ENCODE results near the gene ERGIC1.

The ERGIC1 gene

DNA sequence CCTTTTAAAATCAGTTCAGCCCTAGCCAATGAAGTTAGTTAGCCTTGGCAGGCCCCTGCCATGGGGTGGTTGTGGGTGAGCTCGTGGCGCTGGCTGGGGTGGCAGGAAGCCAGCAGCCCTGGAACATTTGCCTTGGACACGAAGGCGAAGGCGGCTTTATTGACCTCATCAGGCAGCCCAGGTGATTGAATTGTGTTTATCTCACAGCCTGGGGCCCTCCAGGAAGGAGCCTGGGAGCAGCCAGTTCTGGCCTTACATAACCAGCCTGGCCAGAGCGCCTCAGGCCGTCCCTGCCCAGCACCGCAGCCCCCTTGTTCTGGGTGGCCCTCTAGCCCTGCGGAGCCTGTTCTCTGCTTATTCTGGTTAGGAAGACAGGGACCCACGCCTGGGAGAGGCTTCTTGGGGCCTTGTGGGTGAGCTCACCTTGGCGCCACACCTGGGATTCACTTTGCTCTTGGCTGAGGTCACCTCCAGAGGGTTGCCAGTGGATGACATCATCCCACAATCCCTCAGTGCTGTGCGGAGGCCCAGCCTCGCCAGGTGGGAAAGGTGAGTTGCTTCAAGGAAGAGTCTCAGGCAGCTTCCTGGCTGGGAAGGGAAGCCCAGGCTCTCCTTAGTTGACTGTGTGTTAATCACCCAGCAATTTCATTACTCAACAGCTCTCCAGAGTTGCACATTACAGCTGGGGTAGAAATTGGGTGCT, 70.7 kb downstream of the ERGIC1 start:
- Histone ChIP-seq H3K4me2 (ENCODE audit: low read depth, low read length) (no peak overlapping the region), H3K4me3 (ENCODE audit: low read length) (no peak overlapping the region), H3F3A (ENCODE audit: insufficient read depth, low read length) (no peaks in the 10 kb centered on the region), H4K20me1 (ENCODE audit: insufficient read depth, low read length) (no peaks in the 10 kb centered on the region; the same call in 1 of the 2 replicates), H2AFZ (ENCODE audit: low read length) (no peak overlapping the region), H3K27ac (ENCODE audit: low read length) (no peak overlapping the region), H3K27me3 (replicated peaks; ENCODE audit: insufficient read depth, low read length) (no peaks in the 10 kb centered on the region), H3K36me3 (replicated peaks; ENCODE audit: insufficient read depth, low read length) (no peaks in the 10 kb centered on the region), H3K79me2 (ENCODE audit: low read length) (peaks cover 38% of the 10 kb centered on the region), H3K4me1 (ENCODE audit: low read length) (no peaks in the 10 kb centered on the region), H3K9me3 (replicated peaks; ENCODE audit: insufficient read depth, low read length) (no peaks in the 10 kb centered on the region), H3K9me2 (replicated peaks; ENCODE audit: insufficient read depth, low read length) (no peaks in the 10 kb centered on the region), H3K9ac (ENCODE audit: low read length) (no peak overlapping the region)
- no peak for DNase-seq
- TF ChIP-seq EZH2 (optimal IDR thresholded peaks at IDR 0.05; ENCODE audit: low read depth, low read length) (no peak), EZH2phosphoT487 (IDR thresholded peaks at IDR 0.05; ENCODE audit: low read length) (no peak)
- TF ChIP-seq, protein P1, sequence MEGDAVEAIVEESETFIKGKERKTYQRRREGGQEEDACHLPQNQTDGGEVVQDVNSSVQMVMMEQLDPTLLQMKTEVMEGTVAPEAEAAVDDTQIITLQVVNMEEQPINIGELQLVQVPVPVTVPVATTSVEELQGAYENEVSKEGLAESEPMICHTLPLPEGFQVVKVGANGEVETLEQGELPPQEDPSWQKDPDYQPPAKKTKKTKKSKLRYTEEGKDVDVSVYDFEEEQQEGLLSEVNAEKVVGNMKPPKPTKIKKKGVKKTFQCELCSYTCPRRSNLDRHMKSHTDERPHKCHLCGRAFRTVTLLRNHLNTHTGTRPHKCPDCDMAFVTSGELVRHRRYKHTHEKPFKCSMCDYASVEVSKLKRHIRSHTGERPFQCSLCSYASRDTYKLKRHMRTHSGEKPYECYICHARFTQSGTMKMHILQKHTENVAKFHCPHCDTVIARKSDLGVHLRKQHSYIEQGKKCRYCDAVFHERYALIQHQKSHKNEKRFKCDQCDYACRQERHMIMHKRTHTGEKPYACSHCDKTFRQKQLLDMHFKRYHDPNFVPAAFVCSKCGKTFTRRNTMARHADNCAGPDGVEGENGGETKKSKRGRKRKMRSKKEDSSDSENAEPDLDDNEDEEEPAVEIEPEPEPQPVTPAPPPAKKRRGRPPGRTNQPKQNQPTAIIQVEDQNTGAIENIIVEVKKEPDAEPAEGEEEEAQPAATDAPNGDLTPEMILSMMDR (IDR thresholded peaks at IDR 0.05; ENCODE audit: low read length): no peak

DNA sequence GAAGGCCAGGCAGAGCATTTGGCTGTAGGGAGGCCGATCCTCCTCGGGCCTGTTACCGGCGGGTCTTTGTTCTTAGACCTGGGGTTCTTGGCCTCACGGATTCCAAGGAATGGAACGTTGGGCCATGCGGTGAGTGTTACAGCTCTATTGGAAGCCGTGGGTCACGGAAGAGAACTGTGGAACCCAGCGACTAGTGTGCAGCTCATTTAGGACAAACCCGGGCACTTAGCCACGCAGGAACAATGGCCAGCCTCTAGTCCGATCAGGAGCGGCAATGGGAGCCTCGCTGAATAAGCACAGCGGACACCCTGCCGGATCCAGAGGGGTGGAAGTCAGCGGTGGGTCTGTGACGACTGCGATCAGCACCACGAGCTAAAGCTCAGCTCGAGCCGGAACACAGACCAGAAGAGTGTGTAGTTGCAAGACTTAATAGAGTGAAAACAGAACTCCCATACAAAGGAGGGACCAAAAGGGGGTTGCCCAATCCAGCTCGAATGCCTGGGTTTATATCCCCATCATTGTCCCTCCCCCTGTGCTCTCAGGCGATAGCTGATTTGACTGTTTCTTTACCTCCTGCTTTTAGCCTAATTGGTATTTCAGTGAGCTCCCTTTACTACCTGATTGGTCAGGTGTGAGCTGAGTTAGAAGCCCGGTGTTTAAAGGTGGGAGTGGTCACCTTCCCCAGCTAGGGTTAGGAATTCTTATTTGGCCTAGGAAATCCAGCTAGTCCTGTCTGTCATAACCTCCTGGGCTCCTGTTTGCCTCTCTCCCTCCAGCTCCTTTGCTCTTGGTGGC, 71.5 kb downstream of the ERGIC1 start:
- Histone ChIP-seq H3K9me2 (replicated peaks; ENCODE audit: insufficient read depth, low read length) (no peaks in the 10 kb centered on the region), H3K79me2 (ENCODE audit: low read length) (peaks cover 39% of the 10 kb centered on the region), H3K4me2 (ENCODE audit: low read depth, low read length) (no peak overlapping the region), H3K27ac (ENCODE audit: low read length) (no peak overlapping the region), H3K9ac (ENCODE audit: low read length) (no peak overlapping the region), H3K4me3 (ENCODE audit: low read length) (no peak overlapping the region), H3F3A (ENCODE audit: insufficient read depth, low read length) (no peaks in the 10 kb centered on the region), H2AFZ (ENCODE audit: low read length) (no peak overlapping the region), H3K27me3 (replicated peaks; ENCODE audit: insufficient read depth, low read length) (no peaks in the 10 kb centered on the region), H4K20me1 (ENCODE audit: insufficient read depth, low read length) (no peaks in the 10 kb centered on the region; the same call in 1 of the 2 replicates), H3K4me1 (ENCODE audit: low read length) (no peaks in the 10 kb centered on the region), H3K36me3 (replicated peaks; ENCODE audit: insufficient read depth, low read length) (no peaks in the 10 kb centered on the region), H3K9me3 (replicated peaks; ENCODE audit: insufficient read depth, low read length) (no peaks in the 10 kb centered on the region)
- no peak for DNase-seq
- TF ChIP-seq, protein P1 (IDR thresholded peaks at IDR 0.05; ENCODE audit: low read length): no peak

DNA sequence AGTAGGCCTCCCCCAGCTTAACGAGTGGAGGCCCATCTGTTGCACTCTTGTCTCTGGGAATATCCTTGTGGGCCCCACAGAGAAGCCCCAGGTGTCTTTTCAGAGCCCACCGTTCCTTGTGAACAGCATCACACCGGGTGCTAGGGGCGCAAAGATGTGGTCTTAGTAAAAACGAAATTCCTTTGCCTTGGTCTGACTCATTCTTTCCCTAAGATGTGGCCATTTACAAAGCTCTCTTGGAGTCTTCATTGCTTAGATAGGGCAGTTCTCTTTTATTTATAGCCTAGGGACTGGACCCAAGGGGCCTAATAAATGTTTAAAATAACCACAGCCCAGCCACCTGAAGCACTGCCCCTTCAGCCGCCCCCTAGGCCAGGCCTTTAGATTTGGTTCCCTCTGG, 72.4 kb downstream of the ERGIC1 start:
- H3K9me2 ChIP-seq (replicated peaks; ENCODE audit: insufficient read depth, low read length): no peaks in the 10 kb centered on the region
- DNase-seq: no peak

More for the DNA sequence above, 72.4 kb downstream of the ERGIC1 start:
- Histone ChIP-seq H3K27ac (ENCODE audit: low read length) (no peak overlapping the region), H3K9me3 (replicated peaks; ENCODE audit: insufficient read depth, low read length) (no peaks in the 10 kb centered on the region), H2AFZ (ENCODE audit: low read length) (no peak overlapping the region), H3K4me3 (ENCODE audit: low read length) (no peak overlapping the region), H3K36me3 (replicated peaks; ENCODE audit: insufficient read depth, low read length) (no peaks in the 10 kb centered on the region), H4K20me1 (ENCODE audit: insufficient read depth, low read length) (no peaks in the 10 kb centered on the region; the same call in 1 of the 2 replicates), H3K79me2 (ENCODE audit: low read length) (peaks cover 44% of the 10 kb centered on the region), H3K9ac (ENCODE audit: low read length) (no peak overlapping the region), H3K27me3 (replicated peaks; ENCODE audit: insufficient read depth, low read length) (no peaks in the 10 kb centered on the region), H3K4me1 (ENCODE audit: low read length) (no peaks in the 10 kb centered on the region), H3K4me2 (ENCODE audit: low read depth, low read length) (no peak overlapping the region), H3F3A (ENCODE audit: insufficient read depth, low read length) (no peaks in the 10 kb centered on the region)
- no peak for TF ChIP-seq EZH2phosphoT487 (IDR thresholded peaks at IDR 0.05; ENCODE audit: low read length)
- no peak for TF ChIP-seq EZH2 (optimal IDR thresholded peaks at IDR 0.05; ENCODE audit: low read depth, low read length)
- TF ChIP-seq, protein P1 (IDR thresholded peaks at IDR 0.05; ENCODE audit: low read length): no peak
